ENCODE results near the gene XIST. TPM values are rescaled to one million over a fixed set of nuclear protein-coding genes. Genes with fewer than 3 reads are reported as not detected.

XIST gene
- total and polyA plus RNA-seq, 2 of the 8 experiments (the other 6 are each of a cell fraction or from before 2014, with no cell fraction given): 0.06 to 0.19 TPM

DNA sequence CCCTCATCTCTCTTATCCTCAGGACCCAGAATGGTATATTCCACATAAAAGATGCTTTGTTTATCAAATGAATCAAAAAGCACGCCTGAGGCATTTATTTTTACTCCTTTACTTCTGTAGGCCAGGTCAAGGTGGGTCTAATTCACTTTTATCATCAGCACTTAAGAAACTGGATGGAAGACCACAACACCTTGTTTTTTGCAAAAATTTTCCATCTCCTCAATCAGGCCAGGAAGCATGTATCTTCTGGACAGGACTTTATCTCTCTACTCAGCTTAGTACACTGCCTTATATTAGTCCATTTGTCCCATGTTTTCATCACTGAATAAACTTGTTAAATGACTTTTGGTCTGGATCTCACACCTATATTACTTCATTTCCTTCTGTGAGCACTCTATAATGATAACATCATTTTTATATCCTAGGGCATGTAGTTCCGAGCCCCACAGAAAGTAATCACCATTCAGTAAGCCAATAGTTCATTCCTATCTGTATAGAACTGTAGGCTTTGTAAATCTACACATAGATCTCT lies 29.0 kb downstream of the XIST start:
- 93% methylated on average over 2 of the region's 2 CpGs; no CpG with 5 or more reads in 1 of the 2 experiments for WGBS, 2 experiments (ENCODE audit: extremely low coverage in 1 of 2, insufficient coverage in 1 of 2, insufficient read length in 1 of 2, insufficient replicate concordance in 2 of 2, low coverage in 1 of 2, low lambda C conversion rate in 2 of 2, missing lambda C conversion rate in 1 of 2)
- no peak overlapping the region for H3K27ac ChIP-seq (ENCODE audit: low read depth, low read length)
- no peaks in the 10 kb centered on the region for H3K27me3 ChIP-seq (replicated peaks in 1 of 4; ENCODE audit: control insufficient read depth in 3 of 4, extremely low read depth in 1 of 4, insufficient read depth in 3 of 4, low read length in 3 of 4)
- DNase-seq (ENCODE audit: low read depth in 1 of 2, low spot score in 2 of 2): no peak
- no peak overlapping the region for H3K56ac ChIP-seq (replicated peaks; ENCODE audit: insufficient read length, low read depth, low read length)
- no peaks in the 10 kb centered on the region for H3K79me2 ChIP-seq (ENCODE audit: control insufficient read depth in 1 of 2, insufficient read depth in 2 of 2, low read length in 2 of 2)
- H2BK120ac ChIP-seq (replicated peaks; ENCODE audit: low read depth, low read length): no peak overlapping the region
- no peak overlapping the region for H2BK15ac ChIP-seq (ENCODE audit: low read length)
- H3K4me1 ChIP-seq (replicated peaks in 1 of 4; ENCODE audit: control insufficient read depth in 3 of 4, insufficient read depth in 4 of 4, low read length in 3 of 4): no peaks in the 10 kb centered on the region
- H4K20me1 ChIP-seq (replicated peaks in 1 of 2; ENCODE audit: control insufficient read depth in 1 of 2, insufficient read depth in 2 of 2, low read length in 2 of 2): no peaks in the 10 kb centered on the region
- H2BK12ac ChIP-seq (ENCODE audit: low read depth, low read length): no peak overlapping the region
- no peak overlapping the region for H3K23ac ChIP-seq (ENCODE audit: insufficient read length)
- H3K14ac ChIP-seq (ENCODE audit: insufficient read length): no peak overlapping the region
- no peak overlapping the region for H3K4me2 ChIP-seq (ENCODE audit: insufficient read depth in 1 of 2, low read depth in 2 of 2, low read length in 2 of 2)
- H2BK20ac ChIP-seq (ENCODE audit: low read length): no peak overlapping the region
- no peak overlapping the region for H4K5ac ChIP-seq (ENCODE audit: insufficient read length, low read depth, low read length)
- H3K23me2 ChIP-seq (ENCODE audit: low read depth, low read length): no peaks in the 10 kb centered on the region
- ChIA-PET POLR2A (ENCODE audit: partially characterized antibody) (no interaction called here), CTCF (ENCODE audit: partially characterized antibody) (no interaction called here)
- no peaks in the 10 kb centered on the region for H3K79me1 ChIP-seq (ENCODE audit: low read depth, low read length)
- H2BK5ac ChIP-seq (ENCODE audit: low read depth, low read length): no peak overlapping the region
- no peak overlapping the region for H4K8ac ChIP-seq (ENCODE audit: extremely low read depth, insufficient read depth, low read length)
- no peak for TF ChIP-seq MAFK (IDR thresholded peaks at IDR 0.05; ENCODE audit: low read depth, low read length)
- TF ChIP-seq GTF2F1 (IDR thresholded peaks at IDR 0.05; ENCODE audit: borderline replicate concordance, low read depth, low read length): no peak
- no peak for TF ChIP-seq KDM4A (IDR thresholded peaks at IDR 0.05; ENCODE audit: low read depth, low read length, severe bottlenecking)
- TF ChIP-seq KDM5A (IDR thresholded peaks at IDR 0.05; ENCODE audit: low read length): no peak
- no peak for TF ChIP-seq KDM1A (IDR thresholded peaks at IDR 0.05; ENCODE audit: borderline replicate concordance, low read length)
- no peak for TF ChIP-seq ZNF274 (IDR thresholded peaks at IDR 0.05; ENCODE audit: borderline replicate concordance, extremely low read depth, low read length)
- no peak overlapping the region for H3K4ac ChIP-seq (replicated peaks; ENCODE audit: insufficient read length, low read depth, low read length)
- H2AFZ ChIP-seq (ENCODE audit: low read length): 0 out of 2 replicates have a peak overlapping the region, but pooled peaks have one; percentile 22
- H4K91ac ChIP-seq (replicated peaks; ENCODE audit: insufficient read length, low read length): no peak overlapping the region
- H3K9me3 ChIP-seq (ENCODE audit: insufficient read depth in 2 of 2, low read depth in 1 of 2, low read length in 1 of 2): no peaks in the 10 kb centered on the region
- H3K18ac ChIP-seq (ENCODE audit: extremely low read depth, low read length): no peak overlapping the region
- H3K36me3 ChIP-seq (ENCODE audit: control insufficient read depth in 2 of 4, insufficient read depth in 4 of 4, low read length in 3 of 4): no peaks in the 10 kb centered on the region
- H2AK5ac ChIP-seq (ENCODE audit: low read depth, low read length): no peak overlapping the region
- no peak for FAIRE-seq
- no peak overlapping the region for H3K4me3 ChIP-seq (ENCODE audit: extremely low read depth in 1 of 4, insufficient read depth in 2 of 4, low read depth in 3 of 4, low read length in 4 of 4)
- no peak overlapping the region for H3K9ac ChIP-seq (replicated peaks in 1 of 4; ENCODE audit: extremely low read depth in 1 of 4, low read depth in 3 of 4, low read length in 3 of 4)
